ENCODE data around the gene GDPGP1.

DNA sequence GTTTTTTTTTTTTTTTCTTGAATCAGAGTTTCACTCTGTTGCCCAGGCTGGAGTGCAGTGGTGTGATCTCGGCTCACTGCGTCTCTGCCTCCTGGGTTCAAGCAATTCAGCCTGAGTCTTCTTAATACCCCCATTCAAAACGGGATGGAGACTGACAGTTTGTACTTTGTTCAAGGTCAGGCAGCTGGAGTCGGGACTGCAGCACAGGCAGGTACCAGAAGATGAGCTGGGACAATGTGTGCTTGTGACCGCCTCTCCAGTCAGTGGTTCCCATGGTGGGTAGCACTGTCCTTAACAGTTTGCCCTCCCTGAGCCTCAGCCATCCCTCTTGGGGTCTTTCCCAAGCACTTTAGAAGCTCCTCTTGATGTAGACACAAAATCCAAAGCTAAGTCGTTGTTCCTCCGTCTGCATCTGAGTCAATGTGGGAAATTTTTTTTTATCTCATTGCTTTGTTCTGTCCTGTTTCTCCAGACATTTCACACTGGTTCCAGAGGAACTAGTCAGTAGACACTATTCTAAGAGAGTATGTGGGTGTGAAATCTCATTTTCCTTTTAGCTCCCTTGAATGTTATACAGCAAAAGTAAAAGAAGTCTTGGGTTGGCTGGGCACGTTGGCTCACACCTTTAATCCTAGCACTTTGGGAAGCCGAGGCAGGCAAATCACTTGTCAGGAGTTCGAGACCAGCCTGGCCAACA, 10.1 kb downstream of the GDPGP1 start:
- no peak for TF ChIP-seq TCF12 (IDR thresholded peaks at IDR 0.05; ENCODE audit: low read depth)
- no peak for TF ChIP-seq EP300 (IDR thresholded peaks at IDR 0.05; ENCODE audit: borderline replicate concordance)
- TF ChIP-seq, protein P1, sequence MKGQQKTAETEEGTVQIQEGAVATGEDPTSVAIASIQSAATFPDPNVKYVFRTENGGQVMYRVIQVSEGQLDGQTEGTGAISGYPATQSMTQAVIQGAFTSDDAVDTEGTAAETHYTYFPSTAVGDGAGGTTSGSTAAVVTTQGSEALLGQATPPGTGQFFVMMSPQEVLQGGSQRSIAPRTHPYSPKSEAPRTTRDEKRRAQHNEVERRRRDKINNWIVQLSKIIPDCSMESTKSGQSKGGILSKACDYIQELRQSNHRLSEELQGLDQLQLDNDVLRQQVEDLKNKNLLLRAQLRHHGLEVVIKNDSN (IDR thresholded peaks at IDR 0.05) = no peak
- no peak for TF ChIP-seq TAF1 (IDR thresholded peaks at IDR 0.05; ENCODE audit: low read depth)

Measured in Ishikawa (cell line).